ENCODE measurements around the gene COL6A3. TPM values are rescaled to one million over a fixed set of nuclear protein-coding genes. Genes with fewer than 3 reads are reported as not detected.

COL6A3 gene
- total RNA-seq, 1 experiment from 2014 or later = 45.0 TPM

DNA sequence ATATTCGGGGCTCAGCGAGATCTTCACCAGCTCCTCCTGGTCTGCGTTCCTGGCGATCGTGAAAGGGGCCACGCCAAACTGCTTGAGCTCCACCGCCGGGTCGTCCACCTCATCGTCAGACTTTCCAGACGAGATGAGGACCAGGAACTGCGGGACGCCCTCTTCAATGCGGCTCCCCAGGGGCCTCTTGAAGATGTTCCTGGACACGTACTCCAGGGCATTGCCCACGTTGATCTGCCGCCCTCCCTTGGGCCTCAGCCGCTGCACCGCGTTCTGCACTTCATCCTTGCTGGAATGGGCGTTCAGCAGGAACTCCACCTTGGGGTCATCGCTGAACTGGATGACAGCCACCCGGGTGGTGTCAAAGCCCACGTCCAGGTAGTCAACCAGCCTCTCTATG, 42.1 kb downstream of the COL6A3 start:
- Histone ChIP-seq H3K79me2 (ENCODE audit: low read length) (no peaks in the 10 kb centered on the region), H3K27me3 (ENCODE audit: low read length) (no peaks in the 10 kb centered on the region), H3K9me3 (ENCODE audit: low read length) (no peaks in the 10 kb centered on the region), H3K4me1 (ENCODE audit: insufficient read depth, low read length) (no peaks in the 10 kb centered on the region), H3F3A (ENCODE audit: low read length, unreplicated experiment) (no peaks in the 10 kb centered on the region), H3K27ac (ENCODE audit: low read length) (no peak overlapping the region), H3K36me3 (ENCODE audit: low read depth, low read length) (peaks cover 1% of the 10 kb centered on the region), H3K9me2 (replicated peaks; ENCODE audit: low read length) (no peaks in the 10 kb centered on the region), H4K20me1 (ENCODE audit: low read length) (no peaks in the 10 kb centered on the region), H3K4me3 (ENCODE audit: low read length) (no peak overlapping the region), H3K9ac (ENCODE audit: low read length) (no peak overlapping the region), H3K4me2 (ENCODE audit: low read length) (no peak overlapping the region), H2AFZ (ENCODE audit: low read length) (no peak overlapping the region)
- TF ChIP-seq EZH2phosphoT487 (IDR thresholded peaks at IDR 0.05; ENCODE audit: borderline replicate concordance, low read length) = no peak
- TF ChIP-seq, protein P1, sequence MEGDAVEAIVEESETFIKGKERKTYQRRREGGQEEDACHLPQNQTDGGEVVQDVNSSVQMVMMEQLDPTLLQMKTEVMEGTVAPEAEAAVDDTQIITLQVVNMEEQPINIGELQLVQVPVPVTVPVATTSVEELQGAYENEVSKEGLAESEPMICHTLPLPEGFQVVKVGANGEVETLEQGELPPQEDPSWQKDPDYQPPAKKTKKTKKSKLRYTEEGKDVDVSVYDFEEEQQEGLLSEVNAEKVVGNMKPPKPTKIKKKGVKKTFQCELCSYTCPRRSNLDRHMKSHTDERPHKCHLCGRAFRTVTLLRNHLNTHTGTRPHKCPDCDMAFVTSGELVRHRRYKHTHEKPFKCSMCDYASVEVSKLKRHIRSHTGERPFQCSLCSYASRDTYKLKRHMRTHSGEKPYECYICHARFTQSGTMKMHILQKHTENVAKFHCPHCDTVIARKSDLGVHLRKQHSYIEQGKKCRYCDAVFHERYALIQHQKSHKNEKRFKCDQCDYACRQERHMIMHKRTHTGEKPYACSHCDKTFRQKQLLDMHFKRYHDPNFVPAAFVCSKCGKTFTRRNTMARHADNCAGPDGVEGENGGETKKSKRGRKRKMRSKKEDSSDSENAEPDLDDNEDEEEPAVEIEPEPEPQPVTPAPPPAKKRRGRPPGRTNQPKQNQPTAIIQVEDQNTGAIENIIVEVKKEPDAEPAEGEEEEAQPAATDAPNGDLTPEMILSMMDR (conservative IDR thresholded peaks at IDR 0.05; ENCODE audit: low read depth, low read length) = no peak
- TF ChIP-seq EZH2 (IDR thresholded peaks at IDR 0.05; ENCODE audit: low read length, unreplicated experiment) = no peak
- intact Hi-C loops (cut with micrococcal nuclease) = no loop called here
- DNase-seq = no peak
- POLR2A ChIA-PET (ENCODE audit: unreplicated experiment) = no interaction called here
- BruUV-seq (replicated peaks) = no TSS peak
- no peak for ATAC-seq
- CTCF ChIA-PET = no interaction called here

DNA sequence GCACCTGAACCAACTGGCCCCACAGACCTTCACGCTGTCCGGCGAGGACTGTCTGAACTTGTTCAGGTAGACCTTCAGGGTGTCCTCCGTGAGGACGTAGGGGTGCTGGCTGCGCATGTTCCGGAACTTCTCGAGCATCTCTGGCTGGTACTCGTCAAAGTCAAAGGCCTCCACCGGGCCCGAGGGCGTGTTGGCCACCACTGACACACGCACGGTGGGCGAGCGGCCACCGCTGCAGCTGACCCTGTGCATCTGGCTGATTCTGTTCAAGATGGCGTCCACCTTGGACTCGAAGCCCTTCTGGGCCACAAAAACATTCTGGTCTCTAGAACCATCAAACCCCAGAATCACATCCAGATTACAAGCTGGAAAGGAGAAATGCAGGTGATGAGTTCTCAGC, 48.3 kb downstream of the COL6A3 start:
- intact Hi-C loops (cut with micrococcal nuclease) = no loop called here
- no peaks in the 10 kb centered on the region for H3K9me3 ChIP-seq (ENCODE audit: low read length)
- peaks cover 4% of the 10 kb centered on the region for H3K36me3 ChIP-seq (ENCODE audit: low read depth, low read length)
- no peak overlapping the region for H3K4me2 ChIP-seq (ENCODE audit: low read length)
- no peaks in the 10 kb centered on the region for H3K27me3 ChIP-seq (ENCODE audit: low read length)
- no peaks in the 10 kb centered on the region for H3K4me1 ChIP-seq (ENCODE audit: insufficient read depth, low read length)
- no peaks in the 10 kb centered on the region for H3K79me2 ChIP-seq (ENCODE audit: low read length)
- no peak for ATAC-seq
- no peak for TF ChIP-seq EZH2 (IDR thresholded peaks at IDR 0.05; ENCODE audit: low read length, unreplicated experiment)
- TF ChIP-seq EZH2phosphoT487 (IDR thresholded peaks at IDR 0.05; ENCODE audit: borderline replicate concordance, low read length) = no peak
- TF ChIP-seq, protein P1 (conservative IDR thresholded peaks at IDR 0.05; ENCODE audit: low read depth, low read length) = no peak
- H3K9ac ChIP-seq (ENCODE audit: low read length) = no peak overlapping the region
- no peaks in the 10 kb centered on the region for H4K20me1 ChIP-seq (ENCODE audit: low read length)
- BruUV-seq (replicated peaks) = no TSS peak
- no peak for DNase-seq
- H2AFZ ChIP-seq (ENCODE audit: low read length) = no peak overlapping the region
- no peak overlapping the region for H3K4me3 ChIP-seq (ENCODE audit: low read length)
- ChIA-PET POLR2A (ENCODE audit: unreplicated experiment) (no interaction called here), CTCF (no interaction called here)
- H3K27ac ChIP-seq (ENCODE audit: low read length) = no peak overlapping the region
- no peaks in the 10 kb centered on the region for H3F3A ChIP-seq (ENCODE audit: low read length, unreplicated experiment)
- H3K9me2 ChIP-seq (replicated peaks; ENCODE audit: low read length) = no peaks in the 10 kb centered on the region

DNA sequence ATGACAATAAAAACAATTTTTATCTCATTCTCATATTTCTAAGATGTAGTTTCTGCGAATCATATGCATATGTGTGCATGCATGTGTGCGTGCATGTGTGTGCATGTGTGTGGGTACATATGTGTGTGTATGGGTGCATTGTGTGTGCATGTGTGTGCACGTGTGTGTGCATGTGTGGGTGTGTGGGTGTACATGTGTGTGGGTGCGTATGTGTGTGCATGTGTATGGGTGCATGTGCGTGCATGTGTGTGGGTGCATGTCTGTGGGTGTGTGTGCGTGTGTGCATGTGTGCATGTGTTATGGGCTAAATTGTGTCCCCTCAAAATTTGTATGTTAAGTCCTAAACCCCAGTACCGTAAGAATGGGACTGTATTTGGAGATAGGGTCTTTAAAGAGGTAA, 49.3 kb downstream of the COL6A3 start:
- H3K27me3 ChIP-seq (ENCODE audit: low read length) = no peaks in the 10 kb centered on the region
- H4K20me1 ChIP-seq (ENCODE audit: low read length) = no peaks in the 10 kb centered on the region
- no peaks in the 10 kb centered on the region for H3K4me1 ChIP-seq (ENCODE audit: insufficient read depth, low read length)
- no peak overlapping the region for H3K4me2 ChIP-seq (ENCODE audit: low read length)
- no peaks in the 10 kb centered on the region for H3K79me2 ChIP-seq (ENCODE audit: low read length)
- no peaks in the 10 kb centered on the region for H3F3A ChIP-seq (ENCODE audit: low read length, unreplicated experiment)
- H3K27ac ChIP-seq (ENCODE audit: low read length) = no peak overlapping the region
- H2AFZ ChIP-seq (ENCODE audit: low read length) = no peak overlapping the region
- POLR2A ChIA-PET (ENCODE audit: unreplicated experiment) = no interaction called here
- TF ChIP-seq, protein P1 (conservative IDR thresholded peaks at IDR 0.05; ENCODE audit: low read depth, low read length) = no peak
- TF ChIP-seq EZH2phosphoT487 (IDR thresholded peaks at IDR 0.05; ENCODE audit: borderline replicate concordance, low read length) = no peak
- TF ChIP-seq EZH2 (IDR thresholded peaks at IDR 0.05; ENCODE audit: low read length, unreplicated experiment) = no peak
- CTCF ChIA-PET = no interaction called here
- intact Hi-C loops (cut with micrococcal nuclease) = no loop called here
- no peak overlapping the region for H3K4me3 ChIP-seq (ENCODE audit: low read length)
- peaks cover 4% of the 10 kb centered on the region for H3K36me3 ChIP-seq (ENCODE audit: low read depth, low read length)
- no peaks in the 10 kb centered on the region for H3K9me2 ChIP-seq (replicated peaks; ENCODE audit: low read length)
- H3K9me3 ChIP-seq (ENCODE audit: low read length) = no peaks in the 10 kb centered on the region
- no peak overlapping the region for H3K9ac ChIP-seq (ENCODE audit: low read length)
- no peak for ATAC-seq
- no peak for DNase-seq
- BruUV-seq (replicated peaks) = no TSS peak

Measured in PC-3 (cell line).